GM19023 (cell line): Measurements from ENCODE around the gene LBX2.

Experiments used
- ATAC-seq: cut with Tn5 transposase; IDR thresholded peaks from one replicate; pipeline ENCODE4 v1.9.1; 2021; ENCODE audit warnings: mild to moderate bottlenecking, moderate library complexity; ENCODE audit not compliant: unreplicated experiment

Gene LBX2

GRCh38 chr2:74526649-74527230 is 27.3 kb upstream of the LBX2 start:
- no peak for ATAC-seq

- ATAC-seq = no peak
Observed at GRCh38 chr2:74525717-74526648, 26.6 kb upstream of the LBX2 start, which contains the start of gene DQX1. DQX1 (minus strand) TSS chr2:74526231; CDS start chr2:74525729, 502 bp downstream.

GRCh38 chr2:74524955-74525716 is 25.7 kb upstream of the LBX2 start:
- ATAC-seq = no peak

GRCh38 chr2:74524005-74524404 is 24.6 kb upstream of the LBX2 start:
- no peak for ATAC-seq

- ATAC-seq = no peak
Observed at GRCh38 chr2:74522516-74522915, 23.1 kb upstream of the LBX2 start.

- no peak for ATAC-seq
Observed at GRCh38 chr2:74516650-74517049, 17.2 kb upstream of the LBX2 start.

GRCh38 chr2:74515981-74516633 is 16.7 kb upstream of the LBX2 start:
- peak; percentile 82 for ATAC-seq

GRCh38 chr2:74515271-74515980 is 16.0 kb upstream of the LBX2 start:
- ATAC-seq = no peak

GRCh38 chr2:74514368-74515270 is 15.2 kb upstream of the LBX2 start, which contains the start of gene TLX2:
TLX2 (plus strand) TSS chr2:74514450; CDS start chr2:74514807, 357 bp downstream.
- ATAC-seq = no peak

- no peak for ATAC-seq
Observed at GRCh38 chr2:74513605-74514367, 14.4 kb upstream of the LBX2 start.

- no peak for ATAC-seq
Observed at GRCh38 chr2:74512744-74513604, 13.6 kb upstream of the LBX2 start.

GRCh38 chr2:74511104-74511989 is 11.9 kb upstream of the LBX2 start:
- ATAC-seq = no peak

- ATAC-seq = no peak
Observed at GRCh38 chr2:74510272-74510671, 10.9 kb upstream of the LBX2 start.

- ATAC-seq = peak; percentile 8
Observed at GRCh38 chr2:74507926-74508520, 8.6 kb upstream of the LBX2 start.

GRCh38 chr2:74507145-74507925 is 7.9 kb upstream of the LBX2 start, which contains the start of gene PCGF1:
PCGF1 (minus strand) TSS chr2:74507695; CDS start chr2:74507668, 27 bp downstream.
- peak; percentile 90 for ATAC-seq
